ENCODE data around the gene CDV3.
"Not testable (repeated sequence)": the region's sequence is repeated elsewhere in the genome, so short reads cannot be mapped to it uniquely, and the experiment has no call there.

CDV3 gene

GRCh38 chr3:133542871-133543270 is 30.6 kb upstream of the CDV3 start:
- Histone ChIP-seq H3K9ac (ENCODE audit: low read depth, low read length) (no peak overlapping the region), H3K79me2 (ENCODE audit: insufficient read depth, low read length) (no peaks in the 10 kb centered on the region), H2AFZ (ENCODE audit: low read depth, low read length) (no peak overlapping the region), H3K4me1 (ENCODE audit: insufficient read depth, low read length) (no peaks in the 10 kb centered on the region), H4K20me1 (ENCODE audit: insufficient read depth, low read length) (no peaks in the 10 kb centered on the region), H3K9me3 (ENCODE audit: insufficient read depth, low read length, severe bottlenecking) (no peaks in the 10 kb centered on the region), H3K27me3 (ENCODE audit: insufficient read depth, low read length, poor library complexity) (no peaks in the 10 kb centered on the region), H3K4me2 (ENCODE audit: insufficient read depth, low read length) (no peak overlapping the region), H3K36me3 (ENCODE audit: insufficient read depth, low read length) (no peaks in the 10 kb centered on the region), H3K4me3 (ENCODE audit: low read depth in 1 of 2, low read length in 2 of 2) (no peak overlapping the region), H3K27ac (ENCODE audit: low read length) (no peak overlapping the region)
- DNase-seq (no peak), ATAC-seq (ENCODE audit: insufficient read depth, low read depth) (no peak)
- TF ChIP-seq EZH2 (IDR thresholded peaks at IDR 0.05; ENCODE audit: borderline replicate concordance, low read depth, low read length, severe bottlenecking) (no peak), CTCF (IDR thresholded peaks at IDR 0.05; ENCODE audit: borderline replicate concordance, extremely low read depth, low read length, poor library complexity, severe bottlenecking) (no peak)

- not testable (repeated sequence) for H3K79me2 ChIP-seq (ENCODE audit: insufficient read depth, low read length); H2AFZ ChIP-seq (ENCODE audit: low read depth, low read length); H3K4me3 ChIP-seq (ENCODE audit: low read depth in 1 of 2, low read length in 2 of 2); H3K27ac ChIP-seq (ENCODE audit: low read length); H4K20me1 ChIP-seq (ENCODE audit: insufficient read depth, low read length); H3K4me2 ChIP-seq (ENCODE audit: insufficient read depth, low read length); H3K9me3 ChIP-seq (ENCODE audit: insufficient read depth, low read length, severe bottlenecking); H3K27me3 ChIP-seq (ENCODE audit: insufficient read depth, low read length, poor library complexity); H3K4me1 ChIP-seq (ENCODE audit: insufficient read depth, low read length); DNase-seq; H3K36me3 ChIP-seq (ENCODE audit: insufficient read depth, low read length); H3K9ac ChIP-seq (ENCODE audit: low read depth, low read length); ATAC-seq (ENCODE audit: insufficient read depth, low read depth)
Measured at GRCh38 chr3:133544983-133545382, 28.5 kb upstream of the CDV3 start.

- TF ChIP-seq EZH2 (IDR thresholded peaks at IDR 0.05; ENCODE audit: borderline replicate concordance, low read depth, low read length, severe bottlenecking) = no peak
- TF ChIP-seq CTCF (IDR thresholded peaks at IDR 0.05; ENCODE audit: borderline replicate concordance, extremely low read depth, low read length, poor library complexity, severe bottlenecking) = no peak
- Histone ChIP-seq H3K27ac (ENCODE audit: low read length) (no peak overlapping the region), H3K4me3 (ENCODE audit: low read depth in 1 of 2, low read length in 2 of 2) (no peak overlapping the region), H2AFZ (ENCODE audit: low read depth, low read length) (no peak overlapping the region), H3K79me2 (ENCODE audit: insufficient read depth, low read length) (no peaks in the 10 kb centered on the region), H3K27me3 (ENCODE audit: insufficient read depth, low read length, poor library complexity) (no peaks in the 10 kb centered on the region), H3K4me2 (ENCODE audit: insufficient read depth, low read length) (no peak overlapping the region), H3K4me1 (ENCODE audit: insufficient read depth, low read length) (no peaks in the 10 kb centered on the region), H4K20me1 (ENCODE audit: insufficient read depth, low read length) (no peaks in the 10 kb centered on the region), H3K9ac (ENCODE audit: low read depth, low read length) (no peak overlapping the region), H3K9me3 (ENCODE audit: insufficient read depth, low read length, severe bottlenecking) (no peaks in the 10 kb centered on the region), H3K36me3 (ENCODE audit: insufficient read depth, low read length) (no peaks in the 10 kb centered on the region)
- no peak for ATAC-seq (ENCODE audit: insufficient read depth, low read depth)
- DNase-seq = no peak
Measured at GRCh38 chr3:133547432-133548041, 25.9 kb upstream of the CDV3 start.

GRCh38 chr3:133548090-133548489 is 25.4 kb upstream of the CDV3 start:
- H3K27ac ChIP-seq (ENCODE audit: low read length) = no peak overlapping the region
- TF ChIP-seq EZH2 (IDR thresholded peaks at IDR 0.05; ENCODE audit: borderline replicate concordance, low read depth, low read length, severe bottlenecking) = no peak
- no peak for TF ChIP-seq CTCF (IDR thresholded peaks at IDR 0.05; ENCODE audit: borderline replicate concordance, extremely low read depth, low read length, poor library complexity, severe bottlenecking)
- no peak overlapping the region for H3K4me3 ChIP-seq (ENCODE audit: low read depth in 1 of 2, low read length in 2 of 2)
- no peaks in the 10 kb centered on the region for H3K4me1 ChIP-seq (ENCODE audit: insufficient read depth, low read length)
- H3K4me2 ChIP-seq (ENCODE audit: insufficient read depth, low read length) = no peak overlapping the region
- no peak overlapping the region for H2AFZ ChIP-seq (ENCODE audit: low read depth, low read length)
- no peaks in the 10 kb centered on the region for H3K79me2 ChIP-seq (ENCODE audit: insufficient read depth, low read length)
- DNase-seq = no peak
- no peaks in the 10 kb centered on the region for H3K9me3 ChIP-seq (ENCODE audit: insufficient read depth, low read length, severe bottlenecking)
- no peak overlapping the region for H3K9ac ChIP-seq (ENCODE audit: low read depth, low read length)
- H4K20me1 ChIP-seq (ENCODE audit: insufficient read depth, low read length) = no peaks in the 10 kb centered on the region
- ATAC-seq (ENCODE audit: insufficient read depth, low read depth) = no peak
- H3K36me3 ChIP-seq (ENCODE audit: insufficient read depth, low read length) = no peaks in the 10 kb centered on the region
- no peaks in the 10 kb centered on the region for H3K27me3 ChIP-seq (ENCODE audit: insufficient read depth, low read length, poor library complexity)
